Caki2 (cell line): Measurements from ENCODE around the gene SFXN4. TPM values are rescaled to one million over a fixed set of nuclear protein-coding genes. Genes with fewer than 3 reads are reported as not detected.

ENCODE experiments used
- DNase-seq: peaks from one replicate; pipeline ENCODE4 v3.0.0-alpha.2; 2015; ENCODE audit warnings: low read depth
- in situ Hi-C: cut with HindIII; loops from 2 replicates; pipeline ENCODE4 v1.10.0; 2016; ENCODE audit warnings: low sequenced_read_pairs, low pct_unique_long_range_greater_than_20kb, mixed read lengths
- total RNA-seq: library from RNA; depleted of rRNA; stranded (reverse); fragments of >200 nt; shearing (Covaris generic); gene quantifications from 2 replicates; pipeline ENCODE4 v1.2.3, GENCODE V29; 2014; ENCODE audit warnings: low replicate concordance; rRNA removed

SFXN4 gene, protein sequence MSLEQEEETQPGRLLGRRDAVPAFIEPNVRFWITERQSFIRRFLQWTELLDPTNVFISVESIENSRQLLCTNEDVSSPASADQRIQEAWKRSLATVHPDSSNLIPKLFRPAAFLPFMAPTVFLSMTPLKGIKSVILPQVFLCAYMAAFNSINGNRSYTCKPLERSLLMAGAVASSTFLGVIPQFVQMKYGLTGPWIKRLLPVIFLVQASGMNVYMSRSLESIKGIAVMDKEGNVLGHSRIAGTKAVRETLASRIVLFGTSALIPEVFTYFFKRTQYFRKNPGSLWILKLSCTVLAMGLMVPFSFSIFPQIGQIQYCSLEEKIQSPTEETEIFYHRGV
- total RNA-seq = 30.8 and 61.0 TPM in 2 replicates

DNA sequence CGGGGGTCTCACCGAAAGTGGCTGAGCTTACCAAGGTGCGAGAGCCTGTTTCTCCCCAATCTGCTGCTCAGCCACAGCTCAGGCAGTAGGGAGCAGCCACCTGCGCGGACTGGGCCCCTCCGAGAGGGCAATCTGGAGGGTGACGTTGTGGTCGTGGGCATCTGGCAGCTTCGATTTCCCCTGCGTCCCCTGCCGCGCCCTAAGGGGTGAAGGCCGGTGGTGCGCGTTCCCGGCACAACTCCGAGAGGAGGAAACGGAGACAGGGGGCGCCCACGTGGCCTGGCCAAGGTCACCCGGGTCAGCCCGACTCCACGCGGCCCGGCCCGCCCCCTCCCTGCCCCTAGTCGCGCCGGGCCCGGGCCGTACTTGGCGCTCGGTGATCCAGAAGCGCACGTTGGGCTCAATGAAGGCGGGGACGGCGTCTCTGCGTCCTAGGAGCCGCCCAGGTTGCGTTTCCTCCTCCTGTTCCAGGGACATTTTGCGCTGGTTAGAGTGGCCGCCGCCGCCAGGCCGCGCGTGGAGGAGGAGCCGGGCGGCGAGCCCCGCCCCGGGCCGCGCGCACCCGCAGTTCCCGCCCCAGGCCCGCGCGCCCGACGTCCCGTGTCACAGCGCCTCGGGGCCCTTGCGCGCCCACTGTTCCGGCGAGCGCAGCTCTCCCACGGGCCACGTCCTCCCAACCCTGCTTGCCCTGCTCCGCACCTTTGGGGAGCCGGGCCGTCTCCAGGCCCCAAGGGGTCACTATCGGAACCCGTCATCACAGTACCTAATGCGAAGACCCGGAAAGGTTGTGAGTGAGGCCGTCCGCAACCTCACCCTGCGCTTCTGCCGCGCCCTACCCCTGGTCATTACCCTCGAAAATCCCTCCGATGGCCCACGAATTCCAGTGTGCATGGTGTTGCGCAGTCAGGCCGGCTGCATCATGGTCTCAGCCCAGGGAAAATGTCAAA lies at the start of gene SFXN4:
Gene SFXN4 (minus strand): TSS at position 544 of the 947 bp plus-strand sequence. CDS start 67 bp downstream, at position 477.
- peak; percentile 73 for DNase-seq

DNA sequence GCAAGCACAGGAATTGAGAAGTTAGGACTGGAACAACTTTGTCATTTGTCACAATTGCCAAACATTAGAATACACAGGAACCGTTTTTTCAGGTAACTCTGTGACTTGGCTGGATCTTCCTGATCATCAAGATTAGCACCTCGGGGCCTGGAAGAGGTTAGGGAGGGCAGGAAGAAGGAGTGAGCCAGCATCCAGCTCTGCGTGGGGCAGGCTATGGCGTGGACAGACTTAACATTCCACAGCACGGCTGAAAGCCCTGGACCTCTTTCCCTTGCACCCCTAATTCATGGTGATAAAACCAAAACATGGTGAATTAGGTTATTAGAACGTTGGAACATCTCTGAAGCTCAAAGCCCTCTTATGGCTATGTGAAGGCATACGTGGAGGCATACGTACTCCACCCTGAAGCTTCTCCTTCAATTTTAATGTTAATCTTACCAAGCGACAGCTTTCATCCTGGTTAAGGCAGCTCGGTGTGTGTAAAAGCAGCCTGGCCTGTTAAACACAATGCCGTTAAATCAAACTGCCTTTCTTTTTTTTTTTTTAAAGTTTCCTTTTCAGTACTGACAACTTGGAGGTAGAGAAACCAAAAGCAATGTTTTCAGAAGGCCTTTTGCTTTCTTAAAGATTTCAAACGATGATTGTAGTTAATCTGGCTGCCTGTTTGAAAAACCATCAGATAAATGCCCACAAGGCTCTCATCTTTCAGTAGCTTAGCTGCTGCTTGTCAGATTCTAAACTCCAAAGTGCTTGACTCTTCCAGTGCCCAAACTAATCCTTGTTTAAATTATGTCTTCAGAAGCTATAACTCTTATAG lies 46.3 kb upstream of the SFXN4 start:
- in situ Hi-C loops = no loop called here
- DNase-seq = no peak

More for the DNA sequence above, at the start of gene SFXN4:
- in situ Hi-C loops = no loop called here

DNA sequence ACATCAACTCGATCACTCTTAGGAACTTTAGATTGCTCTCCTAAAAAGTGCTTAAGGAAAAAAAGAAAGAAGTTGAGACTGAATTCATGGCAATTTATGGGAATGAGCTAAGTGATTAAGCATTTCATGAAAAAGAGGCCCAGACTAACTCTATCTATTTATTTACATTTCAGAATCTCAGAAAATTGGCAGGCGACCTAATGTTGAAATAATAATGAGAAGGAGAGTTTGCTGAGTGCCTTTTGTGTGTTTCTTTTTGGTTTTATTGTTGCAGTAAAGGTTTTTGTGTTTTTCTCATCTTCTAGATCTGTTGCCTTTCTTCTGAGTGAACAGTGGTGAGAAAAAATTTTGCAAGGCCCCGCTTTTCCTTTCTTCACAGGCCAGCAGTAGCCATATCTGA lies 45.7 kb upstream of the SFXN4 start:
- DNase-seq = no peak
- in situ Hi-C loops = no loop called here

DNA sequence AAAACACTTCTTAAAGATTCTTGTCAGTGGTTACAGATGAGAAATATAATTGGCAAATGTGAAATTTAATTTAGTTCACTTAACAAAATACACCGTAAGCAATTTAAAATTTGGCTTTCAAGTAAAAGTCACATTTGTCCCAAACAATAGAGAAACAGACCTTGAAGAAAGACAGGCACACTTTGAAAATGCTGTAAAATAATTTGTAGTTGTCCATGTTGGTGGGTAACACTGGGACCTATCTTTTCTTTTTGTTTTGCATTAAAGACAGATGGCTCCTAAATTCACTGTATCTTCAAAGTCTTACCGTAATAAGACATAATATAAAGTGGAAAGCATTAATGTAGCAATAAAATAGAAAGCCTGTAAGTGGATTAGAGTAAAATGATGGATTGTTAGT lies 45.1 kb upstream of the SFXN4 start:
- no peak for DNase-seq
- in situ Hi-C loops = no loop called here

DNA sequence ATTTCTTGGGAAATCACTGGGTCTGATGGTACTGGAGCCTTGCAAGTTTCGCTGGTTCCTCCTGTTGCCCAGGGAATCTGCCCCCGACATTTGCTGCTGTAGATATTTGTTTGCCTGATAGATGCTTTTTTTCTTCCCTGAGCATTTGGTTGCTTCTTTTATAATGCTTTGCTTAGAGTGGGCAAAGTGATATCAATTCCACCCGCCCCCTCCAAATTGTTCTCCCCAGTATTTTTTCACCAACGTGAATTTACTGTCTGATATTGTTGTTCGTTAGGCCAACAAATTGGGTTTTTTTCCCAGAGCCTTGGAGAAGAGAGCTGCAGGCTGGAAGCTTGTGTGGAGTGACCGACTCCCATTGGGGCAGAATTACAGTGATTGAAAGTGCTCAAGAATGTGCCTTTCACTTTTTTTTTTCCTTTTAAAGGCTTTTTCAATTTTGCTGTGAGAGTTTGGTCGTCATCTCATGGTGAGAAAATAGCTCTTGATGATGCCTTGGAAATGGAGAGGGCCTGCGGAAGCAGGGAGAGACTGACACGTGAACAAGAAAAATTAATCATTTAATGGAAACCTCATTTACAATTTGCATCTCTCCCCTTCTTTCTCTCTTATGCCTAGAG lies 44.3 kb upstream of the SFXN4 start:
- no peak for DNase-seq
- in situ Hi-C loops = no loop called here

DNA sequence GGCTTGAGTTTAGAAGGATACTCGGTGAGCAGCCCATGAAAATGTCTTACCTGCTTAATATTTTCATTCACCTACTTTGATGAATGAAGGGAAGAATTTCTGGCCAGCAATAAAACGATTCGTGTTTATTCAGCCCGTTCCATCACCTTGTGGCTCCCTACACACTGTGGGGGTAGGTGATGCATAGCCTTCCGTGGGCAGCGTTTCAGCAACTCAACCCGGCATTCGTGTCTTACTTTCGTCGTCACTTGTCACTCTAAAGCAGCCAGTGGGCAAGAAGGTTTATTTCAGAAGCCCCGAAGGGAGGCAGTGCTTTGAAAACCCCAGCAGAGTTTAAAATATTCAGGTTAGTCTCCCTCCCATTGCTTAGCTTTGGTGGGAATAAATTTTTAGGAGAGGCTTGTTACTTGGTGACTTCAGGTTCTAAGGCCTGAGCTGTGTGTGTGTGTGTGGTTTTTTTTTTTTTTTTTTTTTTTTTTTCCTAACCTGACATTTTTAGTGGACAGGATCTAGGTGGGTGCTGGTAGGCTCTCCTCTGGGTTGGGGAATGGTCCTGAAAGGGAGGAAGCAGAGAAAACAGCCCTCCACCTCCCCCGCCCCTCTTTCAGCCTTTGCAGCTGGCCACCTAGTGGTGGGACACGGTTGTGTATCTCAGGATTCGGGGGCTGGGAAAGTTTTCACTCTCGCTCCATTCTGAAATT lies 43.7 kb upstream of the SFXN4 start:
- in situ Hi-C loops = no loop called here

DNA sequence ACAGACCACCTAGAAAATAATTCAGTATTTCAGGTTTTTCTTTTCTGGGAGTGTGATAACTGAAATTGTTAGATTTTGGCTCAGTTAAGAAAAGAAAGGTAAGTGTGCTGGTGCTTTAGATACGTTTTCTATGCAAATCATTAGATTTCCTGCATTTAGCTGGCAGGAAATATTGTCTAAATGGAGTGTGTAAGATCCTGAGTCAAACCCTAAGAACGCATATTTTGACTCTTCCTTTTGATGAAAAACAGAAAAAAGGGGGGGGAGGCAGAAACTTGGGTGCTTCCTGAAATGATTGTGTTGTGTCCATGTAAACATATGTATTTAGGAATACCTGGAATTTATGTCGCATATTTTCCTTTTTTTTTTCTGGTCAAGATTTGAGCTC lies 43.0 kb upstream of the SFXN4 start:
- in situ Hi-C loops = no loop called here
- no peak for DNase-seq

More for the DNA sequence above, 43.7 kb upstream of the SFXN4 start:
- peak; percentile 23 for DNase-seq

DNA sequence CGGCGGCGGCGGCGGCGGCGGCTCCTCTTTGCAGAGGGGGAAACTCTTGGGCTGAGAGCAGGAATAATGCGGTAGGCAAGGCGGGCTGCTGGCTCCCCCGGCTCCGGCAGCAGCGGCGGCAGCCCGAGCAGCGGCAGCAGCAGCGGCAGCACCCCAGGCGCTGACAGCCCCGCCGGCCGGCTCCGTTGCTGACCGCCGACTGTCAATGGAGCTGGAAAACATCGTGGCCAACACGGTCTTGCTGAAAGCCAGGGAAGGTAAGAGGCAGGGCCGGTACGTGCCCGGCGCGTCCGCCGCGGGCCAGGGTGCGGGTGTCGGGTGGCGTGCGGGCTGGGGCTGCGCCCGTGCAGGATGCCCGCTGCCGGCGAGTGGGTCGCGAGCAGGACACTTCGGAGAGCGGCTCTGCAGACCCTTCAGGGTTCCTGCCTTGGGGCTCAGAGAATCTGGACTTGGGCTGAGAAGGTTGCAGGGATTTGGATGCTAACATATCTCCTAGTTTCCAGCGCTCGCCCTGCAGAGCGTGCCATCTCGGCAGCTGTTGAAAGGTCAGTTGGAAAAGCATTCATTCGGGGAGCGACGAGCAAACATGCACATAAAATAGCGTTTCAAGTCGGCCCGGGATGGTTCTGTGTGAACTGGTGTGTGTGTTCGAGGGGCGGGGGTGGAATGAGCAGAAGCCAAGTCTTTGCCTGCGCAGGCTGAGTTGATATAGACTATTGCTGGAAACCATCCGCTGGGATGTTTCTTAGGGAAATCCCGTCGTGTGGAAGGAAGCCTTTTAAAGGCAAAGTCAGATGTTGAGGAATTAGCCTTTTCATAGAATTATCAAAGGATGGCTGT lies 42.4 kb upstream of the SFXN4 start:
- in situ Hi-C loops = no loop called here
- peak; percentile 46 for DNase-seq

DNA sequence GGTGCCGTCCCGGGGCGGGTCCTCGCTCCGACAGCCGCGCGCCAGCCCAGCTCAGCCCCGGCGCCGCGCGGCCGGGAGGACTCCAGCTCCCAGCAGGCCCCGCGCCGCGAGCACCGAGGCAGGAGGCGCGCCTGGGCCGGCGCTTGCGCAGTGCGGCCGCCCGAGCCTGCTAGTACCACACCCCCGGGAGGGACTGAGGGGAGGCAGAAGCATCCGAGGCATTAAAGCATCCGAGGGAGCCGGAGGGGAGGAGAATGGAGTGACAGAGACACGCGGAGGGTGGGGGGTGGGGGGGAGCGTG lies 41.8 kb upstream of the SFXN4 start, which contains the start of gene GRK5:
Gene GRK5 (plus strand): TSS at position 206 of the 301 bp plus-strand sequence. CDS start 347 bp downstream, outside the sequence.
- in situ Hi-C loops = no loop called here
- DNase-seq = peak; percentile 89

DNA sequence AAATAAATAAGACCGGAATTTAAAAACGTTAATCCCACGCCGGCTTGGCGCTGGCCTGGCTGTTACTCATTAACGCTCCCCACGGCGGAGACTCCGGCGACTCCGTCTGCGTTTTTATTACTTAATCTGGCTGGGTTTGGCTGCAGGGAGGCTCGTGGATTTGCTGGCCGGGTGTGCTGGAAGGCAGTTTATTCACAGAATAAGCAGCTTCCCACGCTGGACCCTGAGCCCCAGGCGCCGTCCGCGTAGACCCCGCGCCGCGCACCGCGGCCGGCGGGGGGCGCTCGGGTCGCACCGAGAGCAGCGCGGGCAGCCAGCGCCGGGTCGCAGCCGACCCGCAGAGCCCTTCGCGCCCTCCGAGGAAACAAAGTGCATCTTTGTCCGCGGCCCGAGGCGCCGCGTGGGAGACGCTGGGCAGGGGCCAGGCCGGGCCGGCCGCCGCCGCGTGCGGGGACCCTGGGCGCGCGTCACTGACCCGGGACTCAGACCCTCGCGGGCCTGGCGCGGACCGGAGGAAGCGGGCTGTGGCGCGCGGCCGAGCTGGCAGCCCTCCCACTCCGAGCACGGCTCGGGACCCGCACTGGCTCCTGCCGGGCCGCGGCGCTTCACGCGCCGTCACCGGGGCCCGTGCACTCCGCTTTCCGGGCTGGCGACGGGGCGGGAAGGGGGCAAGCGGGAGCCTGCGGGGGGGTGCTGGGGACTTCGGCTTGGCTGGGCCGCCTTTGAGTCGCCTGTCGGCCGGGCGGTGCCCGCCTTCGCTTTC lies 41.3 kb upstream of the SFXN4 start:
- DNase-seq = peak; percentile 68
- in situ Hi-C loops = no loop called here

DNA sequence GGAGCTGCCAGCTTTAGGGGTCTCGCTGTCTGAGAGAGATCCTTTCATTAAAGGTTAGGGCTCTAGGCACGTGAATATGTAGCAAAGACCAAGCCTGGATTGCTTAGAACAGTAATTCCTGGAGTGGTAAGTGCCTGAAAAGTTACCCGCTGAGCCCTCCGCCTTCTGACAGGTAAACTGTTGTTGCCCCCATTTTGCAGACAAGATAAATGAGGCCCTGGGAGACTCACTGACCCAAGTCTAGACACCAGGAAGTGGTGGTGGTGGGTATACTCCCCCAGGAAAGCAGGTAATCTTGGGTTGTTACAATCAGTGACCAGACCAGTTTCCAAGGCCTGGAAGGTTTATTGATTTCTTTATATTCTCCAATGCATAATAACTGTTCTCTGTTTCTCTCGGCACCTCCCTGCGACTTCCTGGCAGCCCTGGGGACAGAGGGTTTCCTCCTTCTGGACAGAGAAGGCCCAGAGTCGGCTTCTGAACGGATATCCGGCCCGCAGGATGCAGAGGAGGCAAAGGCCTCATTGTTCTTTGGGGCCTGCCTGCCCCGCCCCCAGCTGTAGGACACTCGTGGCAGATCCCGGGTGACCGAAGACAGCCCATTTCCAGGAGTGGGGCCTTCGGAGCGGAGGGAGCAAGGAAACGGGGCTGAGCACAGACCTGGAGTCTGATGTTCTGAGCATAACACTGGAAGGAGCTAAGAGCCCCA lies 40.5 kb upstream of the SFXN4 start:
- DNase-seq = peak; percentile 52
- in situ Hi-C loops = no loop called here

DNA sequence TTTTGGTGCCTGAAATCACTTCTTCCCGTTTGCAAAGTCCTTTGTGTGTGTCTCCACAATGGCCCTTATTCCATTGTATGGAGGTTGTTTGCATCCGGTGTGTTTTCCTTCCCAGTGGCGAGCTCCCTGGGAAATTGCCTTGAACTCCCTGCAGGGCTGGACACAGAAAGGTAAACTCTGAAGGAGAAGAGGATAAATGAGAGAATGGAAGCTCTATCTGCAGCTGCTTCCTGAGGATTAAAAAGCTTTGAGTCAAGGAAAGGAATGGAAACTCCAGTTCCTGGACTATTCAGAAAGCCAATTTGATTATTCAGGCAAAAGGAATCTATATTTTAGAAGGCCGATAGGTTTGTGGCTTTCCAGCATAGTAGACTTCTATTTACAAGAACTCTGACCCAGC lies 37.5 kb upstream of the SFXN4 start:
- in situ Hi-C loops = no loop called here
- DNase-seq = no peak

DNA sequence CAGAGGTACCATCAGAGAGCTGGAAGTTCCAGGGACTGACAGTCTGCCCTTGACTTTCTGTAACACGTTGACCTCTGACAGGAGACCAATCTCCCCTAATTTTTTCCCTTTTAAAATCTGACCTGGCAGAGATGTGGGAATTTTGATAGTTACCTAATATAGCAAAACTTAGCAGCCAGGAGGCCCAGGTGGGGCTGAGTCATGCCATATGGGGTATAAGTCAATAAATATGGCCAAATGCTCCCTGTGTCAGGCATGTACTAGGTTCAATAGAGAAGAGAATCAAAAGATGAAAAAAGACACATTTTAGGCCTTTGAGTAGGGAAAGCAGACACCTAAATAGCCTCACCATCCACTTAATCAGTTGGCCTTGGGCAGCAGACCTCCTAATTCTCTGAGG lies 35.7 kb upstream of the SFXN4 start:
- in situ Hi-C loops = no loop called here
- DNase-seq = no peak

DNA sequence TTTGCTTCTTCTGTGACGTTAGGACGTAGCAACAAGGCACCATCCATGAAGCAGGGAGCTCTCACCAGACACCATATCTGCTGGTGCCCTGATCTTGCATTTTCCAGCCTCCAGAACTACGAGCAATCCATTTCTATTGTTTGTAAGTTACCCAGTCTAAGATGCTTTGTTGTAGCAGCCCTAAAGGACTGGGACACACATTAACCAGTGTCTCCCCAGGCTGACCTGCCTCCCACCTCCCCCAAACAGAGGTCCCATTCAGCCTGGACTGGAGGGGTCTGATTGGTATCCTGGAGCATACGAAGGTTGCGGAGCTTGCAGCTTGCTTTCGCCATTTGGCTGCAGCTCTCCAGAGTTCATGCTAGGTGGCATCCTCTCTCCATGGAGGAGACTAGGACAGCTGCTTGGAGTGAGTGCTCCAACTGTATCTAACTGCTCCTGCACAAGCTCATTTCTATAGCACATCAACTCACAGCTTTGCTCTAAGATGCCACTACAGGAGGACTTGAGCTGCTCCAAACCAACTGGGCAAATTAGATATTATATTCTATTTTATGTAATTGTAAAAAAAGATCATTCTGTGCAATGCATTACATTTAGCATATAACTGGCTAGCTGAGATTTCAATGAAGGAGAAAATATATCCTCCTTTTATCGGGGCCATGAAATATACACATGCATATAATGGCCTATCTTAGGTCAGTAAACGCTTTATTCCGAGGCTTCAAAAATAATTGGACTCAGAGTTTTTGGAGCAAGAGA lies 33.9 kb upstream of the SFXN4 start:
- peak; percentile 36 for DNase-seq
- in situ Hi-C loops = no loop called here

DNA sequence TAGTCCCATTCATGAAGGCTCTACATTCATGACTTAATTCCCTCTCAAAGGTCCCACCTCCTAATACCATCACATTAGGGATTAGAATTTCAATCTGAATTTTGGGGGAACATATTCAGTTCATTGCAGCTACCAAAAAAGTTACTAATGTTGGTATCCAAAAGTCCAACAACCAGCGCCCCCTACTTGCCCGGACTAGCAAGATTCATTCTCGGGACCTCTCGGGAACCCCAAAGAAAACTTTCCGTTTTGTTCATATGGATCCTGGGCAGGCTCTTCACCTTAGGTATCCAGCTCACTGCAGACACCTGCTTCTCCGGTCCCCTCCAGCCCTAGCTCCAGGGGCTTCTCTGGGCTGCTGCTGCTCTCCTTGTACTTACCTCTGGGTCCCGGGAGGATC lies 32.9 kb upstream of the SFXN4 start:
- in situ Hi-C loops = no loop called here
- DNase-seq = no peak
